ENCODE data around the gene HDAC1. TPM values are rescaled to one million over a fixed set of nuclear protein-coding genes. Genes with fewer than 3 reads are reported as not detected.

HDAC1 gene
- total and polyA plus RNA-seq, 4 donors = 32.1 to 58.1 (median 45.2) TPM

- TF ChIP-seq REST (IDR thresholded peaks at IDR 0.05) = peak; percentile 37
- peak; percentile 60 for TF ChIP-seq SP1 (IDR thresholded peaks at IDR 0.05)
- peak; percentile 48 to 65 for TF ChIP-seq HNF4A (conservative IDR thresholded peaks at IDR 0.05)
- no peak for TF ChIP-seq HNF4G (IDR thresholded peaks at IDR 0.05)
- TF ChIP-seq NR2F2 (IDR thresholded peaks at IDR 0.05) = peak; percentile 83
- peak; percentile 80 to 91 for TF ChIP-seq RXRA (IDR thresholded peaks at IDR 0.05)
Measured at GRCh38 chr1:32249831-32250525, 41.9 kb upstream of the HDAC1 start (continued).

GRCh38 chr1:32250893-32251716 lies 40.8 kb upstream of the HDAC1 start, which contains the start of gene LCK:
Gene LCK, plus strand, starts transcription at chr1:32251265. Its CDS starts 23,065 bp downstream, at chr1:32274330.
- H3K27ac ChIP-seq (ENCODE audit: low read depth in 1 of 2, low read length in 2 of 2) = peak within 1 kb of the TSS; percentile 64 to 68
- peak within 1 kb of the TSS in 1 of 3 donors; percentile 7 for H3K4me3 ChIP-seq (ENCODE audit: low read depth in 1 of 3, low read length in 3 of 3)
- no peaks in the 10 kb centered on the region for H3K27me3 ChIP-seq (ENCODE audit: control insufficient read depth in 4 of 4, insufficient read depth in 4 of 4, low read length in 3 of 4)
- H3K9ac ChIP-seq (ENCODE audit: low read depth in 1 of 2, low read length in 2 of 2) = peak within 1 kb of the TSS in 1 of 2 donors; percentile 77
- 80% methylated on average over 25 of the region's 25 CpGs for WGBS
- DNase-seq (ENCODE audit: low spot score) = no peak
- no peak for TF ChIP-seq ZBTB33 (IDR thresholded peaks at IDR 0.05)
- TF ChIP-seq FOXA1 (IDR thresholded peaks at IDR 0.05) = no peak
- no peak for TF ChIP-seq REST (IDR thresholded peaks at IDR 0.05)
- TF ChIP-seq NR2F2 (IDR thresholded peaks at IDR 0.05) = no peak
- no peak for TF ChIP-seq RXRA (IDR thresholded peaks at IDR 0.05)
- no peak for TF ChIP-seq MAX (IDR thresholded peaks at IDR 0.05)
- no peak for TF ChIP-seq JUND (IDR thresholded peaks at IDR 0.05)
- no peak for TF ChIP-seq FOXA2 (IDR thresholded peaks at IDR 0.05)
- TF ChIP-seq ATF3 (IDR thresholded peaks at IDR 0.05) = no peak
- TF ChIP-seq CTCF (IDR thresholded peaks at IDR 0.05; ENCODE audit: low read depth, low read length, missing input control) = no peak
- TF ChIP-seq HNF4G (IDR thresholded peaks at IDR 0.05) = no peak
- TF ChIP-seq YY1 (IDR thresholded peaks at IDR 0.05) = no peak
- TF ChIP-seq HNF4A (conservative IDR thresholded peaks at IDR 0.05) = no peak
- no peak for TF ChIP-seq EGR1 (IDR thresholded peaks at IDR 0.05; ENCODE audit: low read depth in 2 of 2)
- no peaks in the 10 kb centered on the region for H3K9me3 ChIP-seq (ENCODE audit: control insufficient read depth in 4 of 4, low read length in 3 of 4)
- no peaks in the 10 kb centered on the region for H3K36me3 ChIP-seq (ENCODE audit: control insufficient read depth in 4 of 4, insufficient read depth in 3 of 4, low read depth in 1 of 4, low read length in 3 of 4)
- peaks cover 11 to 25% (median 12%) of the 10 kb centered on the region in 4 donors for H3K4me1 ChIP-seq (ENCODE audit: control insufficient read depth in 4 of 4, insufficient read depth in 4 of 4, low read length in 3 of 4)

Measured in liver (tissue), 9 donors.